HFFc6 (cell line): ENCODE measurements around the gene EML1. TPM values are rescaled to one million over a fixed set of nuclear protein-coding genes. Genes with fewer than 3 reads are reported as not detected.
A peak's percentile ranks its signal among the peaks of the same experiment; 100 is the strongest.

ENCODE experiments used
- DNase-seq: peaks from one replicate; pipeline ENCODE4 v3.0.0-alpha.2; 2018
- H3K27ac Mint-ChIP-seq: 2 replicates; pipeline ENCODE4 v1.8.0; 2020; ENCODE audit warnings: mild to moderate bottlenecking, mixed read lengths
- H3K27me3 Mint-ChIP-seq: 2 replicates; pipeline ENCODE4 v1.8.0; 2021; ENCODE audit warnings: mild to moderate bottlenecking, moderate library complexity, mixed read lengths; ENCODE audit not compliant: insufficient read depth
- H3K36me3 Mint-ChIP-seq: 2 replicates; pipeline ENCODE4 v1.8.0; 2021; ENCODE audit warnings: low read depth, mixed read lengths
- H3K4me1 Mint-ChIP-seq: 2 replicates; pipeline ENCODE4 v1.8.0; 2020; ENCODE audit warnings: low read depth, mixed read lengths
- H3K4me3 Mint-ChIP-seq: 2 replicates; pipeline ENCODE4 v1.8.0; 2020; ENCODE audit warnings: mild to moderate bottlenecking, moderate library complexity, mixed read lengths
- H3K9me3 Mint-ChIP-seq: 2 replicates; pipeline ENCODE4 v1.8.0; 2020; ENCODE audit warnings: mild to moderate bottlenecking, mixed read lengths
- CTCF ChIP-seq: fragments of 200-600 bp; sonication (generic); IDR thresholded peaks from 2 replicates; pipeline ENCODE4 v1.5.0; 2021; ENCODE audit warnings: antibody characterized with exemption, mild to moderate bottlenecking
- total RNA-seq, 6 experiments: library from RNA; stranded (reverse); fragmentation: NEBNext Ultra II Directional; extraction: Animal tissue kit (Norgen Biotek cat#: 25700); gene quantifications; 2 replicates in 1 of 6; 3 replicates in 5 of 6; pipeline ENCODE4 v1.2.3, GENCODE V29; 2021

EML1 gene
- total RNA-seq, 6 experiments from 2014 or later, result 13.2 to 27.6 (median 22.2) TPM

DNA sequence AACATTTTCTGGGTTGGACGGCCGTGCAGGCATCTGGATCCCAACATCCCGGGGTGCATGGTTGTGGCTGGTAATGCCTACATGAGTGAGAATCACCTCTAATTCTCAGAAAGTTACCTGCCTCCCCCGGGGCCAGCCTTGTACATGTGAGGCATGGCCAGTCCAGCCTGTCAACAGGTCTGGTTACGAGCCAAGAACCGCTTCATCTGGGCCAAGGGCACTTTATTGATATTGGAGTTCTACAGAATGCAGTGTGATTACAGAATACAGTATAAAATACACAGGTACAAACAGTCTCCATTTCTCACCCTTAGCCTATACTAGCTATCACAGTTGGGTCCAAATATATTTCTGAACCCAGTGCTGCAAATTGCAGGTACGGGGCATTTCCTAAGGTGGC is 187.1 kb downstream of the EML1 start:
- H3K4me1 Mint-ChIP-seq, result no peaks in the 10 kb centered on the region
- no peak overlapping the region for H3K27ac Mint-ChIP-seq
- no peaks in the 10 kb centered on the region for H3K9me3 Mint-ChIP-seq

DNA sequence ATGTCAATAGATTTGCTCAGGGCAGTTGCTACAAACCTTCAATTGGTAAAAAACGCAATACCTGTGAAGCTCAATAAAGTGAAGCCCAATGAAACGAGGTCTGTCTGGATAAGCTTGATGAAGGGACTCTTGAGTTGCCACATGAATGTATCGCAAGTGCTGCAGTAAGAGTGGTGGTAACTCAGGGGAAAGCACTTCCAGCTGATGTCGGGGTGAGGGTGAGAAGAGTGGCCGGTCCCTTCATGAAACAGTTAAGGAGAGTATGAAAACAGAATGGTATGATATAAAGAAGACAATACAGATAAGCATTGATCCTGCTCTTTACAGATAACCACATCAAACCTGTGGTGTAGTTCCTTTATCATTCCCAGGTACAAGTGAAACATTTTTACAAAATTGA is 188.6 kb downstream of the EML1 start:
- Mint-ChIP-seq H3K9me3 (no peaks in the 10 kb centered on the region; the same call in 1 of the 2 replicates), H3K4me3 (no peak overlapping the region), H3K36me3 (no peaks in the 10 kb centered on the region), H3K27ac (no peak overlapping the region), H3K4me1 (peaks cover 7% of the 10 kb centered on the region), H3K27me3 (peaks cover 10% of the 10 kb centered on the region)
- no peak for TF ChIP-seq CTCF
- DNase-seq, result no peak

More for the DNA sequence above, 187.1 kb downstream of the EML1 start:
- H3K27me3 Mint-ChIP-seq, result peaks cover 14% of the 10 kb centered on the region
- DNase-seq, result no peak
- no peak overlapping the region for H3K4me3 Mint-ChIP-seq
- no peaks in the 10 kb centered on the region for H3K36me3 Mint-ChIP-seq
- no peak for TF ChIP-seq CTCF

DNA sequence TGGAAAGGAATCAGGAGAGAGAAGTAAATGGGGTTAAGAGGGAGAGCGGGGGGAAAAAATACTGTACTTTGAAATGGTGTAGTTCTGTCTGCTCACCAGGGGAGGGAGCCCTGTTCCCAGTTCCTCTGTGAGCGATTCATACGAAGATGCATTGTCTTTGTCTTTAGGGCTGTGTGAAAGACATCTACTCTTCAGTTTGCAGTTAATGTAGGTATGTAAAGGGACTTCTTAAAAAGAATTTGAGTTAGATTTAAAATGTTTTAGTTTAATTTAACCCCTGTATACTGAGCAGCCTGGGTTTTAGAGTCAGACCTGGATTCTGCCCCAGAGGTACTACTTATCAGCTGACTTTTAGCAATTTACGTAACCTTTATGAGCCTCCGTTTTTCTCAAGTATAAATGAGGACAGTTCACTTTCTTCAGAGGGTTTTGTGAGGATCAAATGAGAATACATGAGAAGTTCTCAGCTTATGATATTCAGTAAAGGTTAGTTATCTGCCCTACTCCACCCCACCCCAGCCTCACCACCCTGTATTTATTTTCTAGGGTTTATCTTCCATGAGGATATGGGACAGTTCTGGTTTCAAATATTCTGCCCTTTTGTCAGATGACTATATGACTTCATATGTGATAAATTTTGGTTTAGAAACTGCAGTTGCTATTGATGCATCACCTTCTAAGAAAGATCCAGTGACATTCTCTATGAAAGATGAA is 189.5 kb downstream of the EML1 start:
- H3K9me3 Mint-ChIP-seq, result no peaks in the 10 kb centered on the region; the same call in 1 of the 2 replicates
- no peak overlapping the region for H3K27ac Mint-ChIP-seq
- peaks cover 9% of the 10 kb centered on the region for H3K27me3 Mint-ChIP-seq
- DNase-seq, result peak; percentile 33
- H3K4me3 Mint-ChIP-seq, result no peak overlapping the region
- peaks cover 7% of the 10 kb centered on the region for H3K4me1 Mint-ChIP-seq
- peak; percentile 93 for TF ChIP-seq CTCF
- H3K36me3 Mint-ChIP-seq, result no peaks in the 10 kb centered on the region

DNA sequence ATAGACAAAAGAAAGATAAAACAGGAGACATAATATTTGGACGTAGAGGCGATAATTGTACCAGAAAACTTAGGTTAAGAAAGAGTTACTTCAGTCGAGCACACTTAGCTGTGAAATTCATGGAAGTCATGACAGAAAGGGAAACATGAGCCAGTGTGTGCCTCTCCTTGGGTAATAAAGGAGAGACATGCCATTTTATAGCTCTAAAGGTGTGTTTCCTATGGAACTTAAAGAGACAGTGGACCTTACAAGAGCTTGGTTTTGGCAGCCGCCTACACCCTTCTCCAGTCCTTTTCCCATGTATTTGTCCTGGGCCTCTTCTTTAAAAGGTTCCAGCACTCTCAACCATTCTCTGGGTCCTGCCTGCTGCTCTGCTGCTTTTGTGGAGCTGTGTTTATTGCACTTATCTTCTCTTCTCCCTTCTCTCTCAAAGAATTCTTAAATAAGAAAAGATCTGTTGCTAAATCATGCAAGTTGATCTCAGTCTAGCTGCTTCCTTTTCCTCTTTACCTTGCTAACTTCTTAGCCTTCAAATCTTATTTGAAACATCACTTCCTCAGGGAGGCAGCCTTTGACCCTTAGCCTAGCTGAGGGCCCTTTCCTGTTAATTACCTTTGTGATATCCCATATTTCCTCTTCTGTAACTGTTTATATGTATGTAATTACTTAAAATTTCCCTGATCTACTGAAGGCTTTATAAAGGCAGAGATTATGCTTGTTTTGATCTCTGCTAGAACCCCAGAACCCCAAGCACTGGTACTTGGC is 190.2 kb downstream of the EML1 start:
- H3K4me1 Mint-ChIP-seq, result peaks cover 7% of the 10 kb centered on the region
- H3K4me3 Mint-ChIP-seq, result no peak overlapping the region
- H3K27me3 Mint-ChIP-seq, result peaks cover 13% of the 10 kb centered on the region
- TF ChIP-seq CTCF, result no peak
- no peak overlapping the region for H3K27ac Mint-ChIP-seq
- DNase-seq, result no peak
- no peaks in the 10 kb centered on the region; the same call in 1 of the 2 replicates for H3K9me3 Mint-ChIP-seq
- H3K36me3 Mint-ChIP-seq, result no peaks in the 10 kb centered on the region

GRCh38 chr14:99984036-99984435 is 190.8 kb downstream of the EML1 start:
- Mint-ChIP-seq H3K36me3 (no peaks in the 10 kb centered on the region), H3K4me1 (peaks cover 7% of the 10 kb centered on the region), H3K27me3 (peaks cover 13% of the 10 kb centered on the region), H3K9me3 (no peaks in the 10 kb centered on the region; the same call in 1 of the 2 replicates), H3K4me3 (no peak overlapping the region), H3K27ac (no peak overlapping the region)
- no peak for TF ChIP-seq CTCF
- DNase-seq, result no peak
